Activated T-helper 17 cell treated with anti-CD3 and anti-CD28 coated beads, Interleukin-2, amount 50 U/mL, for 72 hours (primary cell): ENCODE measurements around the gene PAXX. TPM values are rescaled to one million over a fixed set of nuclear protein-coding genes. Genes with fewer than 3 reads are reported as not detected.
"Not testable (repeated sequence)": the region's sequence is repeated elsewhere in the genome, so short reads cannot be mapped to it uniquely, and the experiment has no call there.

Source experiments
- ATAC-seq: fragments of 150-1000 bp; cut with Tn5 transposase; replicated peaks from 2 replicates; pipeline ENCODE4 v1.10.0; 2021; ENCODE audit warnings: mild to moderate bottlenecking, moderate library complexity
- H3K27ac Mint-ChIP-seq: one replicate; pipeline ENCODE4 v1.8.0; 2022; ENCODE audit warnings: mixed read lengths
- H3K27me3 Mint-ChIP-seq: one replicate; pipeline ENCODE4 v1.8.0; 2022; ENCODE audit warnings: mixed read lengths
- H3K36me3 Mint-ChIP-seq: one replicate; pipeline ENCODE4 v1.8.0; 2022; ENCODE audit warnings: low read depth, mild to moderate bottlenecking, mixed read lengths
- H3K4me1 Mint-ChIP-seq: one replicate; pipeline ENCODE4 v1.8.0; 2022; ENCODE audit warnings: mixed read lengths
- H3K4me3 Mint-ChIP-seq: one replicate; pipeline ENCODE4 v1.8.0; 2022; ENCODE audit warnings: mild to moderate bottlenecking, mixed read lengths
- H3K9me3 Mint-ChIP-seq: one replicate; pipeline ENCODE4 v1.8.0; 2022; ENCODE audit warnings: mixed read lengths
- total RNA-seq, 2 donors: library from RNA; stranded (reverse); gene quantifications; one replicate each; pipeline ENCODE4 v1.2.3, GENCODE V29; 2022

PAXX gene
- total RNA-seq, 2 donors from 2014 or later, result 31.1 to 49.1 TPM

DNA sequence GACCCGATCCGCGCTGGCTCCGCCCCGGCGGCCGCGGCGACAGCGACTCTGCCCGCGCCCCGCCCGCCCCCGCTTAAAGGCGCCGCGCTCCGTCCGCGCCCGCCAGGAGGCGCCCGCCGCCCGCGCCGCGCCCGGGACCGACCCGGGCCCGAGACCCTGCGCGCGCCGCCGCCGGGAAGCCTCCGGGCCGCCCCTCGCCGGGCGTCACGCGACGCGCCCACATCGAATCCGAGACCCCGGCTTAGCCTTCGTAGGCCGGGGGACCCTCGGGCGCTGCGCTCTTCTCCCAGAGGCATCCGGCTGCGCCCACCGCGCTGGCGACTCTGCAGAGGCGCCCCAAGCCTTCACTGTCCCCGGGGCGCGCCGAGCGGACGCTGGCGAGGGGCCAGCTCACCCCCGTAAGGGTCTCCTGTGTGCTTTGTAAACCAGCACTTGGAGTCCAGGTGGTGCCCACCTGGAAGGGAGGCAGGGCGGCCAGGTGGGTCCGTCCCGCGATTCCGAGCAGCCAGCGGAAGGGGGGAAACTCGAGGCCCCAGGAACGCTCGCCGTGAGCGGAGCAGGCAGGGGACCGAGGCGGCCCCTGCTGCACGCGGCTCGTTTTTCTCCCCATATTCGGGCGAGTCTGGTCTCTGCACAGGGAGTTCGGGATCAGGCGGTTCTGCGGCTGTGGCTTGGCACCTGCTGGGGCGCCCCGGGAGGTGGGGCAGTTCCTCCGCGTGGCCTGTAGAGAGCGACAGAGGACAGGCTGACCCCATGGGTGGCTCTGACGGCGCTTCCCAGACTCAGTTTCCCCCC, 36.2 kb downstream of the PAXX start:
- Mint-ChIP-seq H3K9me3 (no peaks in the 10 kb centered on the region), H3K4me3 (peak overlapping the region; percentile 86), H3K27ac (peak overlapping the region; percentile 66), H3K27me3 (no peaks in the 10 kb centered on the region), H3K36me3 (peaks cover 8% of the 10 kb centered on the region), H3K4me1 (peaks cover 5% of the 10 kb centered on the region)
- peak; percentile 41 for ATAC-seq

DNA sequence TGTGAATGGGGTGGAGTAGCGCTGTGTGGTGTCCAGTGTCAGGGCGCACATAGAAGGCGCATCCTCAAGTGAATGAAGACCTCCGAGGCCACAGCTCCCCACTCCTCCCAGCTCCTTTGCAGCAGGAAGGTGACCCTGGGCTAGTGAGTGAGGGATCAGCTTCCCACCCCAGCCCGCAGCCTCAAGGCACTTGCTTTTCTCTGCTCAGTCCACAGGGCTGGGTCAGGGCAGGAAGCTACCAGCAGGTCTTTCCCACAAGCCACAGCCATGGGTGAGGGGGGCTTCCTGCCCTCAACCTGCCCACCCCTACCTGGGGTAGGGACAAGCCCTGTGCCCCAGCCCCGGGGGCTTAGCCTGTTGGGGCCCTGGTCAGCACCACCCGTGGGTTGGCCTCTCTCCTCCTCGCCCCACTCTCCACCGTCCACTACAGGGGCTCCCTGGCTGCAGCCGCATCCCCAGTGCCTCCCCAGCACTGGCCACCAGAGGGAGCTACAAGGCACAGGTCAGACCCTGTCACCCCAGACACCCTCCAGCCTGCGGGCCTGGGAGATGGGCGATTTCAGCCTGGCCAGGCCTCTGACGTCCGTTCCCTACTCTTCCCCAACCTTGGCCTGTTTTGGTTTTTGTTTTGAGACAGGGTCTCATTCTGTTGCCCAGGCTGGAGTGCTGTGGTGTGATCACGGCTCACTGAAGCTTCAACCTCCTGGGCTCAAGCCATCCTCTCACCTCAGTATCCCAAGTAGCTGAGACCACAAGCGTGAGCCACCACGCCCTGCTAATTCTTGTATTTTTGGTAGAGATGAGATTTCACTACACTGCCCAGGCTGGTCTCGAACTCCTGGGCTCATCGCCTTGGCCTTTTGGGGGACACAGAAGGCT, 37.1 kb downstream of the PAXX start:
- peak overlapping the region; percentile 66 for H3K27ac Mint-ChIP-seq
- H3K9me3 Mint-ChIP-seq, result no peaks in the 10 kb centered on the region
- H3K4me1 Mint-ChIP-seq, result peaks cover 5% of the 10 kb centered on the region
- peak; percentile 60 for ATAC-seq
- no peaks in the 10 kb centered on the region for H3K27me3 Mint-ChIP-seq
- H3K36me3 Mint-ChIP-seq, result peaks cover 8% of the 10 kb centered on the region
- peak overlapping the region; percentile 86 for H3K4me3 Mint-ChIP-seq

DNA sequence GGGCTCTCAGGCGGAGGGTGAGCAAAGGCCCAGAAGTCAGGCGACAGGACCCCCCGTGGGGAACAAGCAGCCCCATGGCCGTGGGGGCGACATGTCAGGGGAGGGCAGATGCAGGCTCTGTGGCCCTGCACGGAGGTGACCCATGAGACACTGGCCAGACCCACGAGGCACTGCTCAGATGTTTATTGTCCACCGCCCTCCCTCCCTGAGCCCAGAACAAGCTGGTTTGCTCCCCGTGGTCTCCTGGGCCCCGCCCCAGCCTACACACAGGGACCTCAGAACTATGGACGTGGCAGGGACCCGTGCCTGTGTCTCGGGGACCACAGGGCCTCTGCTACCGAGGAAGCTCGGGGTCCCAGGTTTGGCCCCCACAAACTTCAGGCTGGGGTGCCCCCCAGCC, 37.8 kb downstream of the PAXX start:
- ATAC-seq, result no peak
- Mint-ChIP-seq H3K4me3 (peak overlapping the region; percentile 86), H3K27me3 (no peaks in the 10 kb centered on the region), H3K4me1 (peaks cover 9% of the 10 kb centered on the region), H3K27ac (peak overlapping the region; percentile 92), H3K9me3 (no peaks in the 10 kb centered on the region), H3K36me3 (peaks cover 8% of the 10 kb centered on the region)

DNA sequence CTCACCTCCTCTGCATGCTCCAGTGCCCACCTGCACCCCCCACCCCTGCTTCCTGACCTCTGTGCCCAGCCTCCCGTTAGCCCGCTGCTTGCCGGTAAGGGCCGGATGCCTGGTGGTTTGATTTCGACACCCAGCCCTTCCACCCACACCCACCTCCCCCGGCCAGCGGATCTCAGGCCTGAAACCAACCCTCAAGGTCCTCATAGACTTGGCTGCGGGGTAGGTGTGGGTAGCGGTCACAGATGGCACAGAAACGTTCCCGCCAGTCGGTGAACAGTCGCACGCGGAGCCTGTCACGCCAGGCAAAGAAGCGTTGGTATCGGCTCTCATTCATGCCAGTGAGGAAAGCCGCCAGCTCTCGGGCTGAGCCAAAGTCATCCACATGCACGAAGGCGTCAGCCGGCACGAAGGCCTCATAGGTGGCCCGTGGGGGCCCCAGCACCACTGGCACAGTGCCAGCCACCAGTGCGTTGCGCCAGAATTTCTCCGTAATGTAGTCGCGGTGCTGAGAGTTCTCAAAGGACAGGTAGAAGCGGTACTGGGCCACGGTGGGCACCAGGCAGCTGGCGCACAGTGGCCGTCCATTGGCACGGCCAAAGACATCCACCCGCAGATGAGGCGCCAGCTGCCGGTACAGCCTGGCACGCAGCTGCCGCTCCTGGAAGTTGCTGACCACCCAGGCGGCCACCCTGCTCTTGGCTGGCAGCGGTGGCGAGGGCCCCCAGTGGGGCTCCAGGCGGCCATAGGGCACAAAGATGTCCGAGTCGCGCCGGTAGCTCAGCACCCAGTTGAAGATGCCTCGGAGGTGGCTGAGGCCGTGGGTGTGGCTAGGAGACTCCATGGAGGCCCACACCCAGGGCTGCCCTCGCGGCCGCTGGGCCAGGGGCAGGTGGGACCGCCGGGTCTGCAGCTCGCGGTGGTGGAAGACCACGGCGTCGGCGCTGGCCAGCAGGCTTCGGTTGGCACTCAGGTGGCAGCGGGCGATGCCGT, 38.6 kb downstream of the PAXX start:
- H3K27ac Mint-ChIP-seq, result peak overlapping the region; percentile 92
- H3K4me3 Mint-ChIP-seq, result peak overlapping the region; percentile 86
- H3K27me3 Mint-ChIP-seq, result no peaks in the 10 kb centered on the region
- H3K4me1 Mint-ChIP-seq, result peaks cover 9% of the 10 kb centered on the region
- ATAC-seq, result peak; percentile 8
- H3K36me3 Mint-ChIP-seq, result peaks cover 8% of the 10 kb centered on the region
- no peaks in the 10 kb centered on the region for H3K9me3 Mint-ChIP-seq

DNA sequence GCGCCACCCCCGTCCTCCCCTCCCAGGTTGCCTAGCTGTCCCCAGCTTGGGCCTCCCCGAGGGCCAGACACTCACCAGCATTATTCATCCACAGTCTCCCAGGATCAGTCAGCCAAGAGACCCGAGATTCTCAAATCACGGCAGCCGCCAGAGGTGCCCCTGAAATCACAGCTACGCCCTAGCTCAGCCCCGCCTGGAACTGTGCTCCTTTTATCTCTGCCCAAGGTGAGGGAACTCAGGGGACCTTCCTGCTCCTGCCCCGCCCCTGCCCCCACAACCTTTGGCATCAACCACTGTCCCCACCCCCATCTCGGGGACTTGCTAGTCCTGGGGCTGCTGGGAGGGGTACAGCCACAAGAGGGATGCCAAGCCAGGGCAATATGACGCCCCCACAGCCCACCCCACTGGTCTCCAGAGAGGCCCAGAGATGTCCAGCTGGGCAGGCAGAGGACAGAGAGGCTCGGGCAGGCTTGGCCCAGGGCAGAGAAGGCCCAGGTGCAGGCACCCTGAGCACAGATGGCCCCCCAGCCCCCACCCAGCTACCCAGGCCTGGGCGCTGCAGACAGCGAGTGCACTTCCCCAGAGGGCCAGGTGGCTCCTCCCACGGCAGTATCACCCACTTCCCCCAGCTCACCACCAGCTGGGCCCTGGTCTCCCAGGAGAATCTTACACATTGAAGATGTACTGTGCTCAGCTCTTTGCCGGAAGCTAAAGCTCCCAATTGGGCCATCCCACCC, 39.9 kb downstream of the PAXX start, which contains the start of gene FUT7:
Gene FUT7 (minus strand): TSS at position 185 of the 737 bp plus-strand sequence. CDS start 97 bp downstream, at position 88.
- peak within 1 kb of the TSS; percentile 92 for H3K27ac Mint-ChIP-seq

DNA sequence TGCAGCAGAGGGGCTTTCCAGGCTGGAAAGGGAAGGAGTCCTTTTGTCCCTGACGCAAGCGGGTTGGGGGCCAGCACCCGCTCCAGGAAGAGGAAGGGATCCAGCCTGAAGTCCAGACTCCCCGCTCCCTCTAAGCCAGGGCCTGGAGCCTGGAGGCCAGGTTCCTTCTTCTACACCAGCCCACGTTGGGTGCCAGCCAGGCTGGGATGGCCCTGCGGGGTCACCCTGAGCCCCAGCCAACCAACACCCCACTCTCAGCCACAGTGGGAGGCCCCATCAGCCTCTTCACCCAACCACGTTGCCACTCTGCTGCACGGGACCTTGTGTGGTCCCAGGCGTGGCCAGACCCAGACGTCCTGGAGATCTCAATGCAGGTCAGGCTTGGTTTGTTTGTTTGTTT, 40.6 kb downstream of the PAXX start:
- peaks cover 9% of the 10 kb centered on the region for H3K4me1 Mint-ChIP-seq
- H3K27ac Mint-ChIP-seq, result peak overlapping the region; percentile 25
- H3K27me3 Mint-ChIP-seq, result no peaks in the 10 kb centered on the region
- peak overlapping the region; percentile 86 for H3K4me3 Mint-ChIP-seq
- no peaks in the 10 kb centered on the region for H3K9me3 Mint-ChIP-seq
- peaks cover 9% of the 10 kb centered on the region for H3K36me3 Mint-ChIP-seq
- ATAC-seq, result no peak

More for the DNA sequence above, 39.9 kb downstream of the PAXX start, which contains the start of gene FUT7:
- peak; percentile 45 for ATAC-seq
- peak within 1 kb of the TSS; percentile 86 for H3K4me3 Mint-ChIP-seq
- H3K36me3 Mint-ChIP-seq, result peaks cover 8% of the 10 kb centered on the region
- H3K27me3 Mint-ChIP-seq, result no peaks in the 10 kb centered on the region
- H3K9me3 Mint-ChIP-seq, result no peaks in the 10 kb centered on the region
- H3K4me1 Mint-ChIP-seq, result peaks cover 9% of the 10 kb centered on the region

DNA sequence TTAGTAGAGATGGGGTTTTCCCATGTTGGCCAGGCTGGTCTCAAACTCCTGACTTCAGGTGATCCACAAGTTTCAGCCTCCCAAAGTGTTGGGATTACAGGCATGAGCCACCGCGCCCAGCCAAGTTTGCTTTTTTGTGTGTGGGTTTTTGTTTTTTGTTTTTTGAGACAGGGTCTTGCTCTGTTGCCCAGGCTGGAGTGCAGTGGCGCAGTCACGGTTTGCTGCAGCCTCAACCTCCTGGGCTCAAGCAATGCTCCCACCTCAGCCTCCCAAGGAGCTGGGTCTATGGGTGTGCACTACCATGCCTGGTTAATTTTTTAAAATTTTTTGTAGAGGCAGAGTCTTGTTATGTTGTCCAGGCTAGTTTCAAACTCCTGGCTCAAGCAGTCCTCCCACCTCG, 41.3 kb downstream of the PAXX start:
- not testable (repeated sequence) for H3K4me1 Mint-ChIP-seq, ATAC-seq, H3K9me3 Mint-ChIP-seq, H3K27me3 Mint-ChIP-seq, H3K27ac Mint-ChIP-seq
- peak overlapping the region; percentile 86 for H3K4me3 Mint-ChIP-seq
- H3K36me3 Mint-ChIP-seq, result peaks cover 15% of the 10 kb centered on the region

DNA sequence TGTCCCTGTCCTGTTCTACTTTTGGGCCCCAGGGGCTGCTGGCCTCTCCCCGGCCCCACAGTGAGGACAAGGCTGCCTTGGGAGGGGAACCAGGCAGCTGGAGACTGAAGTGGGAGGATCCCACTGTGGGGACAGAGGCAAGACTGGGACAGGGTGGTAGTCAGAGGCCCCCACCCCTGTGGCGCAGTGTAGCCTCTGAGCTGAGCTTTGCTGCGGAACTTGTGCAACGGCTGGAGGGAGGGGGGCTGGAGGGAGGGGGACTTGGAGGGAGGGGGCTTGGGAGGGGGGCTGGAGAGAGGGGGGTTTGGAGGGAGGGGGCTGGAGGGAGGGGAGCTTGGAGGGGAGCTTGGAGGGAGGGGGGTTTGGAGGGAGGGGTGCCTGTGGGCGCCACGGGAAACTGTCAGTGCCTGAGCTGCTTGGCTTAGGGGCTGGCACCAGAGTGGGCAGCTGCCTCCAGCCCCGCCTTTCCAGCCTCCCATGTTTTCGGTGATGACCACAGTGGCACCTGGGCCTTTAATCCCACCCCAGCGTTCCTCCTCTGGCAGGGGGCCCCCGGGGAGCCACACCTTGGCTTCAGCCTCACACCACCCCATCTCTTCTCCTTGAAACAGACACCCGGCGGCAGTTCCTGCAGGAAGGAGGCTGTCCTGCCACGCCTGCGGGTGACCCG, 42.0 kb downstream of the PAXX start:
- peaks cover 9% of the 10 kb centered on the region for H3K4me1 Mint-ChIP-seq
- no peaks in the 10 kb centered on the region for H3K27me3 Mint-ChIP-seq
- ATAC-seq, result no peak
- H3K4me3 Mint-ChIP-seq, result peak overlapping the region; percentile 86
- no peaks in the 10 kb centered on the region for H3K9me3 Mint-ChIP-seq
- peak overlapping the region; percentile 89 for H3K27ac Mint-ChIP-seq
- H3K36me3 Mint-ChIP-seq, result peaks cover 22% of the 10 kb centered on the region

DNA sequence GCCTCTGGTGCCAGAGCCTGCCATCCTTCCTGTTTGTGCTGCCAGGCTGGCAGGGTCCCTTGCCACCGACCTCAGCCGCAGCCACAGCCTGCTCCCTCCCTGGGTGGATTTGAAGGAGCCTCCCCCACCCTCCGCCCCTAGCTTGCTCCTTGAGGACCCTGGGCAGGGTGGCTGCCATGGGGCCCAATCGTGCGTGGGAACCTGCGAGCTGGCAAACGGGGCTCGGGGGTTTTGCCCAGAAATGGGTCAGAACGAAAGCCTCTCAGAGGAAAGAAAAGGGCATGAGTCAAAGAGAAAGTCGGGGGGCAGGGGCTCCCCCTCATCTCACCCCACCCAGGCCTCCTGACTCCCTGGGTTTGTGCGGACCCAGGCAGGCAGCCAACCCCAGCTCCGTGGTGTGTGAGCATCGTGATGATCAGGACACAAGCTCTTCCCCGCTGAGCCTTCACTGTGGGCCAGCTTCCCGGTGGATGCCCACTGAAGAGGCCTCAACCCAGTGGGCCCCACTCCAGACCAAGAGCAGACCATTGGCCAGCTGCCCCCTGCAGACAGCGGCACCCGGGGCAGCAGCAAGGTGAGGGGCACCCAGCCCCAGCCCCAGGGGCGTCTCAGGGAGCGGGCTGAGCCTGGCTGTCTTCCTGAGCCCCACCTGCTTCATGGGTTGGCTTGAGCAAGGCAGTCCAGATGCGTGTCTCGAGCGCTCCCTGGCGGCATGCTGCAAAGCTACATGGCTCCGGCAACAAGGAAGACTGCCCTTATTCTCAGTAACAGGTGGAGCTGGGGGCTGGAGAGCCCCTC, 42.7 kb downstream of the PAXX start:
- H3K27me3 Mint-ChIP-seq, result no peaks in the 10 kb centered on the region
- peaks cover 9% of the 10 kb centered on the region for H3K4me1 Mint-ChIP-seq
- ATAC-seq, result peak; percentile 69
- peak overlapping the region; percentile 89 for H3K27ac Mint-ChIP-seq
- H3K36me3 Mint-ChIP-seq, result peaks cover 26% of the 10 kb centered on the region
- peak overlapping the region; percentile 86 for H3K4me3 Mint-ChIP-seq
- no peaks in the 10 kb centered on the region for H3K9me3 Mint-ChIP-seq

DNA sequence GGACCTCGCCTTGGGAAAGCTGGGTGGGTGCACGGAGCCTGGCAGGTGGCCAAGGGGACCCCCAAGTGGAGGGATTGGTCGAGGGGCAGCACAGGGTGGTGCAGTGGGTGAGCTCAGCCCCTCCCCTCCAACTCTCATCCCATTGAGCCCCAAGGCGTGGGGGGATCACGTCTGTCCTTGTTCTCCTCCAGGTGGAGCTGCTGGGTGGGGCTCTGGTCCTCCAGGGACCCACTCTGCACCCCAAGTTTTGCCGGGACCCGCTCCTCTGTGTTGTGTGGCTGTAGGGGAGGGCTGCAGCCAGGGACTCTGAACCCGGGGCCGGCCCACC, 43.2 kb downstream of the PAXX start:
- peak overlapping the region; percentile 86 for H3K4me3 Mint-ChIP-seq
- peak overlapping the region; percentile 89 for H3K27ac Mint-ChIP-seq
- H3K36me3 Mint-ChIP-seq, result peaks cover 25% of the 10 kb centered on the region

DNA sequence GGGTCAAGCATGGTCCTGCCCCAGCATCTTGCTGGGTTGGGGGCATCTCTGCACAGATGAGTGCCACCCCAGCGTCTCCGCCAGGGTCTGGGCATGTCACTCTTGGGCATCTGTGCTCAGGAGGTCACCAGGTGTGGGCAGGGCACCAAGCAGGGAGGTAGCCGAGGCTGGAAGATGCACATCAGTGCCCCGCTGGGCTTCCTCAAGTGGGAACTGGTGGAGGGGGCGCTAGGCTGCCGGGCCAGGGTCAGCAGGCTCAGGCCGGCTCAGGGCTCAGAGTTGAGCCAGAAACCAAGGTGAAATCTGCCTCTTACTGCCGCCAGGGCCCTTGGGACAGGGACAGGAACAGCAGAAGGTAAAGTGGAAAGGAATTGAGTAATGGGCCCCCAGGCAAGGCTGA, 43.7 kb downstream of the PAXX start:
- no peak for ATAC-seq
- Mint-ChIP-seq H3K36me3 (peaks cover 20% of the 10 kb centered on the region), H3K27ac (no peak overlapping the region)

More for the DNA sequence above, 43.2 kb downstream of the PAXX start:
- H3K9me3 Mint-ChIP-seq, result no peaks in the 10 kb centered on the region
- no peak for ATAC-seq
- peaks cover 9% of the 10 kb centered on the region for H3K4me1 Mint-ChIP-seq
- no peaks in the 10 kb centered on the region for H3K27me3 Mint-ChIP-seq

DNA sequence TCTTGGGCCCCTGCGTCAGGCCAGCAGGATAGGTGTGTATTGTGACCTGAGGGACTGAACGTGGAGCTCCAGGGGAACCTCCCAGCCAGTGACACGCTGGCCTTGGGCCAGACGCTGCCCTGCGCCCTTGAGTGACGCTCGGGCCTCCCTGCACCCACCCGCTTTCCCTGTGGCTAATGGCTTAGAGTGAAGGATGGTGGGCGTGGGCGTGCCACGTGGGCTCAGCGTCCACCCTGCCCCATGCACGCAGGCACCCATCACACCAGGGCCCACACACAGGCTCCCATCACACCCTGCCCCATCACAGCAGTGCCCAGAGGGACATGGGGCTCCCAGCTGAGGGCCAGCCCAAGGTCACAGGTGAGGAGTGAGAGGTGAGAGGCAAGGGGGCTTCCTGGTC, 44.8 kb downstream of the PAXX start:
- Mint-ChIP-seq H3K4me3 (no peak overlapping the region), H3K36me3 (peaks cover 18% of the 10 kb centered on the region), H3K27me3 (no peaks in the 10 kb centered on the region), H3K9me3 (no peaks in the 10 kb centered on the region), H3K4me1 (peaks cover 4% of the 10 kb centered on the region), H3K27ac (no peak overlapping the region)
- no peak for ATAC-seq

More for the DNA sequence above, 43.7 kb downstream of the PAXX start:
- Mint-ChIP-seq H3K9me3 (no peaks in the 10 kb centered on the region), H3K27me3 (no peaks in the 10 kb centered on the region), H3K4me1 (peaks cover 5% of the 10 kb centered on the region), H3K4me3 (peak overlapping the region; percentile 86)
